NCI-H128 (cell line): ENCODE measurements around the gene CACNG4.
"Not testable (repeated sequence)": the region's sequence is repeated elsewhere in the genome, so short reads cannot be mapped to it uniquely, and the experiment has no call there.

Source experiments
- DNase-seq: peaks from one replicate; lab custom pipeline; 2025; ENCODE audit not compliant: unreplicated experiment; lab: John Stamatoyannopoulos, UW

Gene CACNG4

DNA sequence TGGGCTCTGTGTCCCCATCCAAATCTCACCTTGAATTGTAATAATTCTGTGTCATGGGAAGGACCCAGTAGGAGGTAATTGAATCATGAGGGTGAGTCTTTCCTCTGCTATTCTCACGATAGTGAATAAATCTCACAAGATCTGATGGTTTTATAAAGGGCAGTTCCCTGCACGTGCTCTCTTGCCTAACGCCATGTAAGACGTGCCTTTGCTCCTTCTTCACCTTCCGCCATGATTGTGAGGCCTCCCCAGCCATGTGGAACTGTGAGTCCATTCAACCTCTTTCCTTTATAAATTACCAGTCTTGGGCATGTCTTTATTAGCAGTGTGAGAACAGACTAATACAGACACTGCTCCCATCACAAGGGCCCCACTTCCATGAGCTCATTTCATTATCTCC is 76.6 kb downstream of the CACNG4 start:
- not testable (repeated sequence) for DNase-seq

DNA sequence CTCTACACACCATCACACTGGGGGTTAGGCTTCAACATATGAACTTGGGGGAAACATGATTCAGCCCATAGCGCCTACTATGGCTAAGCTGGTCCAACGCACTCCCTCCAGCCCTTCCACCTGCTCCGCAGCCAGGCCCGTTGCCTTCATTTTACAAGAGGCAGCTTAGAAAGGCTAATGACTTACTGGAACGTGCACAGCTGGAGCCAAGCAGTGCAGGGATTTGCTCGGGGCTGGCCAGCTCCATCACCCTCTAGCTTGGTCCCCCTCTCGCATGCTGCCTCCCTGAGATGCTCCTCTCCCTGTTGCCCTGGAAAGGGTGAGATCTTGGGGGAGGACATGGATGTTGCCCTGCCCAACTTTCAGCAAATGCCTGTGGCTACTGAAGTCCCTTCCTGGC is 77.0 kb downstream of the CACNG4 start:
- DNase-seq: no peak

DNA sequence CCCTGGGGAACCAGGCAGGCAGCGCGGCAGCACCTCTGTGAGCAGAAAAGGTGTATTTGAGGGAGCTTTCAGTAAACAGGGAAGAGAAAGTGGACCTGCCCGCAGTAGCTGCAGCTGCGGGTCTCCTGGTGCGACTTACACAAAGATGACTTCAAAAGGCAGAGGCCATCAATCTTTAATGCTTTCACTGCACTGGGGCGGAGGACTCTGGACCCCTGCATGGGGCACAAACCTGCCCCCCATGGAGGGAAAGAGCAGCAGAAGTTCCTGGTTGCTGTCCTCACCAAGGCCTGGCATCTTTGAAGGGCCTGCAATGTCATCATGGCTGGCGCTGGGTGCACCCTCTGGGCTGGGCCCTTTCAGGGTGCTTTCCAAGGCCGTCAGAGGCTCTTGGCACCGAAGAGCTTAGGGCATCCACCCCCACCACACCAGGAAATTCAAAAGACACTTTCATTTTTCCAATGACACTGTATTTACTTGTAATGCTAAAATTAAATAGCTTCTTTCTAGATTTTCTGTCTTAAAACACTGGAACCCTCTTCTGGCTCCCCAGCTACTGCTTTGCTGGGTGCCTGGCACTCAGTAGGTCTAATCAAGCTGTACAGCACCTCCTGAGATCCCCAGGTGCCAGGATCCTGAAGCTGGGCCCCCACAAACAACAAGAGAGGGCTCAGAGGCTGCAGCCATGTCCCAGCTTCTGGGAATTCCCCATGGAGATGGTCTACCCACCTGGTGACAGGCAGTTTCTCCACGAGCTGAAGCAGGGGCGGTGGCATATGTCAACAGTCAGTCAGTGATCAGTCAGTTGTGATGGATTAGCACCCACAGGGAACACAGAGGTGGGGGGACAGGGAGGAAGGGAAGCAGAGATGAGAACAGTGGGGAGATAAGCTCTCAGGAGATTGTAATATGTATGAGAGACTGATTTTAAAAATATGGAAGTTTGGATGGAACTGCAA is 77.7 kb downstream of the CACNG4 start:
- DNase-seq: no peak

DNA sequence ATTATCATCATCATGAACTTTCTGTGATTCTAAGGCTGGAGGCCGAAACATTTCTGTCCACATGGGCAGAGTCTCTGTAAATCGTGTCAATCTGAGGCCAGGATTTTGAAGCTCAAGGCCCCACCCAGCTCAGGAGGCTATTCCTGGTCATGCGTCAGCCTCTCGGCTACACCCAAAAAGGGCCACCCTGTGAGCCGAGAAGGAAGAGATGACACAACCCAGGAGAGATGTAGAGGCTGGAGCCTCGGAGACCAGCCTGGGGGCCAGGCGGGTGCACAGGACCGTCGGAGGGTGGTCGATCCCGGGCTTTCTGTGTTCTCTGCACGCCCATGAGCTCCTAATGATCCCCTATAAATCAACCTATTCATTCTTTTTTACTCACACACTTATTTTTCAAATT is 78.8 kb downstream of the CACNG4 start:
- DNase-seq: no peak

DNA sequence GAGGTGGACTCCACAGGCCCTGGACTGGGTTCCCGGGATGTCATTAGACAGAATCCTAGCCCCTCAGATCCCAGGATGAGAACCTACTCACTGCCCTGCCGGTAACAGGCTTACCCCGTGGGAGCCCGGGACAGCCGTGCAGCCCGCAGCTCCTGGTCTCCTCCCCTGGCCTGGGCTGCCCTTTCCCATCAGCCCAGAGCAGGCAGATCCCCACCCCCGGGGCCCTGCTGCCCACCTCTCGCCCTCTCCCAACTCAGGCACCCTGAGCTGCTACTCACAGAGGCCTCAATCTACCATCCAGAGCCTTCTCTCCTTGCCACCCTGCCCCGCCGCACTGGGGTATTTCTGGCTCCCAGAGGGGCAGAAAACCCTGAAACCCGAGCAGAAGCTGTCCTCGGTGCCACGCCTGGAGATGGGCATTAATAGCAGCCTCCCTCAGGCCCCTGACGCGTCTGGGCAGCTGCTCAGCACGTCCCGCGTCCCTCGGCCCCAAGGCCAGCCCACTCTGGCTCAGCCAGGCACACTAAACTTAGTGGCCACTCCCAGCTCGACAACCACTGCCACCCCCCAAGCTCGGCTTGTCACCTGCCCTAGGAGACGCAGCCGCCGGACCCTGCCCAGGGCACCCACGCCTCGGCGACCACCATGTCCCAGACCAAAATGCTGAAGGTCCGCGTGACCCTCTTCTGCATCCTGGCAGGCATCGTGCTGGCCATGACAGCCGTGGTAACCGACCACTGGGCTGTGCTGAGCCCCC is 79.7 kb downstream of the CACNG4 start, which contains the start of gene CACNG1:
CACNG1 (plus strand) TSS at position 539 of the 757 bp plus-strand sequence; CDS start at position 646, 107 bp downstream.
- DNase-seq: no peak

DNA sequence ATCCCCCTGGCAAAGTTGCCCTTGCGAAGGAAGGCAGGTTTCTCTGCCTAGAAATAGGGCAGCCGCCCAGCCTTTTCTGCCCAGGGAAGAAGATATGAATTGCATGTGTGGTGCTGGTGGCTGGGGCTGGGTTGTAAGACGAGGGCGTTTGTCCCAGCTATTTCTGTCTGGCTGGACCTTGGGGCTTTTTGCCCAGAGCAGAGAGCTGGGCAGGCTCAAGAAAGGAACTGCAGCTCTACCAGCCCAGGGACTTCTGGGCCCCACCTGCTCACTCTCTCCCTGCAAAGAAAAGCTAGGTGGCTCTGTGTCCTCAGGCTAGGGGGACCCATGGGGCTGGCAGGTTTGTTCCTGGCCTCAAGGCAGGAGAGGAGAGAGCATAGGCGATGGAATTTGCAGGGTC is 80.4 kb downstream of the CACNG4 start:
- no peak for DNase-seq

DNA sequence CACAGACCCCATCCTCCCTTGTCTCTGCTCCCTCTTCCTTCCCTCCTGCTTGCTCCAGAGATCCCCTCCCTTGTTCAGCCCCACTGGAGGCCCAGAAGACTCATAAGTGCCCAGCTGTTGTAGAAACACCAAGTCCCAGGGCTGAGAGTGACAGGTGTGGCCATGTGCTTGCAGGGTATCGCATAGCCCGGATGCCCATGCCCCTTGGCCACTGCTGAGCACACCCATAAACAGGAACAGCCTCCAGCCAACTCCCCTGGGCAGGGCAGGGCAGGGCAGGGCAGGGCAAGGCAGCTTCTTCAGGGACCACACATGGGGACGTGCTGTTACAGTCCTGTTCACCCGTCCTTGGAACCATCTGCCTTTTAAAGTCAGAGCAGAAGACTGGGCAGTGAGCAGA is 81.9 kb downstream of the CACNG4 start:
- DNase-seq: no peak

DNA sequence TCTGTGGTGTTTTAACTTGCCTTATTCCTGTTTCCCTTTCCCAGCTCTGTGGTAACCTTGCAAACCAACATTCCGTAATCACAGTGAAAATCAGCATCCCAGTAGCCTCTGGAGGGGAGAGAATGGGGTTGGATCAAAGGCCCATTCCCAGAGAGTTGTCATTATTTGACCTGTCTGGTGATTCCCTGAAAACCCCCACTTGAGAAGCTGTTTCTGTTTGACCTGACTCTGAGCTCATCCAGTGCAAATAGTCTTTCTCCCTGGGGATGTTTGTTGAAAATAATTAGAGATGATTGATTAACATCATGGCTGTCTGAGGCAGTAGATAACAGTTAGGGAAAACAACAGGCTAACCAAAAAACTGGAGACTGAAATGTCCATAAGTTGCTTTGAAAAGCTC is 82.9 kb downstream of the CACNG4 start:
- no peak for DNase-seq

DNA sequence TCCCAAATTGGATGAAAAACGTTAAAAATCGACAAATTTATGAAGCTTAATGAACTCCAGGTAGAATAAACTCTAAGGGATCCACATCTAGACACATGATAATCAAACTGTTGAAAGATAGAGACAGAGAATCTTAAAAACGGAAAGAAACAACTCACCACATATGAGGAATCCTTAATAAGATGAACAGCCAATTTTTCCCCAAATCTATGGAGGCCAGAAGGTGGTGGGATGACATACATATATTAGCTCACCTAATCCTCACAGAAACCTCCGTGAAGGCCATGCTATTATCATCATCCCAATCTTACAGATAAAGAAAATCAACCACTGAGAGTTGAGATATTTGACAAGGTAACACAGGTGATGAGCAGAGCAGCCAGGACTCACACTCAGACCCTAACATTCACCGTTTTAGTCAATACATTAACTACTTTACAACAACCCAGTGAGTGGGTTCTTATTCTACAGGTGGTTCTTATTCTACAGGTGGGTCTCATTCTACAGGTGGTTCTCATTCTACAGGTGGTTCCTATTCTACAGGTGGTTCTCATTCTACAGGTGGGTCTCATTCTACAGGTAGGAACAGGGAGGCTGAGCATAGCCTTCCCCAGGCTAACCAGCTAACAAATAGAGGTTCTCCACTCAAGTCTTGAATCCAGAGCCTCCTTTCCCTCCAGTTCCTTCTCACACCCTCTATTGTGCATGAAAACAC is 84.7 kb downstream of the CACNG4 start:
- DNase-seq: no peak

DNA sequence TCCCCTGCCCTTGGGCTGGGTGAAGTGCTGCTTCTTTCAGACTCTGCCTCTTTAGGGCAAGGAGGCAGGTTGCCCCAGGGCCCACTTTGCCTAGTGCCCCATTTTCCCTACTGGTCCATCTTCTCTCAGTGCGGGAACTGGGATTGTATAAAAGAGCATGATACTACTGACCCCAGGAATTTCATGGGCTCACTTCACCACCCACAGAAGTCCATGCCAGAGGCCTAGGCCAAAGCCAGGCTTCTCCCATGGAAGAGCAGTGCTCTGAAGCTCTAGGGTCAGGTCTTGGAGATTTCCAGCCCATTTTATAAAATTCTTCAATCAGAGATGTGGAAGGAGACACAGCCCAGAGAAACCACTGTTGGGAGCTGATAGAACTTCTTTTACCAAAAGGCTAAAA is 85.6 kb downstream of the CACNG4 start:
- DNase-seq: no peak

DNA sequence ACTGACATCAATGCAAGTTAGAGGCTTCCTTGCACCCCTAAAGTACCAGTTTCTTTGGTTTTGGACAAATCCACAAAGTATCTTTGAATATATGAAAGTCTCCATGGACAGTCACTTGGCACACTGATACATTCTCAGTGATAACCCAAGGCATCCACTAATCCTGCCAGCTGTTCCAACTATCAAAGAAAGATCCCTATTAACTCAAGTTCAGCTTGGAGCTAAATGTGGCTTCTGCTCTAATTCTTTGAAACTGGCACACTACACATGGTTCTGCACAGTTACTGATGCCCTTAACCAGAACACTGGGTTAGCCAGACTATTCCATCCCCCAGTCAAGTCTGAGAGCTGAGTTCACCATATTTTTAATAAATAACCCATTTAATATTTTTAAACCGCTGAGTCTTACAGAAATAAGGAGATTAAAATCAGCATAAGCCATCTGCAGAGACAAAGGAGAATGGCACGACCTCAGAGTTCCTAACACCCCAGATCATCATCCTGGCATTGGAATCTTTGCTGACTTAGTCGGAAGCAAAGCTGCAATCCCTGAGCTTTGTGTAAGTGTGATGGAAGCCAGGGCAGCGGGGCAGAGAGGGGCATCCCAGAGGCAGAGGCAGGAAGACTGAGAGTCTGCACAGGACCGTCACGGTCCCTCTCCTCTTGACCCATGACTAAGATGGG is 86.1 kb downstream of the CACNG4 start:
- DNase-seq: no peak

DNA sequence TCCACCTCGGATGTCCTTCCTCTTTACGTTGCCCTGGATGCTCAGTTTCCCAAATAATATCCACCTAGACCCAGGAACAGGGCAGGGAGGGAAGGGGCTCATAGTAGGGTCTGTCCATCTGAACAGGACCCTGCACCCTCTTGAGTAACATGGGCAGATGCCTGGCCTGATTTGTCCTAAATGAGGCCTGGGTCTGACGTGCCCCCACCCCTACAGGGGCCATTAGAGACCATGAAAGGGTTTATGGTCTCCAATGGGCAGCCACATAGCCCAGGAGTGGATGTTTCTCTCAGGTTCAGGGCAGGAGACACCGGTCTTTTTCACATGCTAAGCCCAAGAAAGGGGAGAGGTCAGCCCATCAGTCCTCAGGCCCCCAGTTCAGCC is 86.6 kb downstream of the CACNG4 start:
- DNase-seq: no peak

DNA sequence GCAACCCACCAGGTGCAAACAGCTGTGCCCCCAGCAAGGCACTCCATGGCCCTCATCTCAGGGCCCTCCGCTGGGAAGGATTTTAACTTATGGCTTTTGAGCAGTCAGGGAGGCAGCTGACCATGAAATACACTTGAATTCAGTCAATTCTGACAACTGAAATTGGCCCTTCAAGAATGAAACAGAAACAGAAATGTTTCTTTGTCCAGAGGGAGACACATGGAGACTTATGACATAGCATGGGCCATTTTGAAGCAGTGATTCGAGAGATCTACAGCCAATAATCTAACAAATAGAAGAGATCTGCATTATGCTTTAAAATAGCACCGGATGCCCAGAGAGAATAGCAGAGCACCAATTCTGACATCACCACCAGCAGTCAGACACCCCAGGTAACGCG is 87.3 kb downstream of the CACNG4 start:
- DNase-seq: no peak

DNA sequence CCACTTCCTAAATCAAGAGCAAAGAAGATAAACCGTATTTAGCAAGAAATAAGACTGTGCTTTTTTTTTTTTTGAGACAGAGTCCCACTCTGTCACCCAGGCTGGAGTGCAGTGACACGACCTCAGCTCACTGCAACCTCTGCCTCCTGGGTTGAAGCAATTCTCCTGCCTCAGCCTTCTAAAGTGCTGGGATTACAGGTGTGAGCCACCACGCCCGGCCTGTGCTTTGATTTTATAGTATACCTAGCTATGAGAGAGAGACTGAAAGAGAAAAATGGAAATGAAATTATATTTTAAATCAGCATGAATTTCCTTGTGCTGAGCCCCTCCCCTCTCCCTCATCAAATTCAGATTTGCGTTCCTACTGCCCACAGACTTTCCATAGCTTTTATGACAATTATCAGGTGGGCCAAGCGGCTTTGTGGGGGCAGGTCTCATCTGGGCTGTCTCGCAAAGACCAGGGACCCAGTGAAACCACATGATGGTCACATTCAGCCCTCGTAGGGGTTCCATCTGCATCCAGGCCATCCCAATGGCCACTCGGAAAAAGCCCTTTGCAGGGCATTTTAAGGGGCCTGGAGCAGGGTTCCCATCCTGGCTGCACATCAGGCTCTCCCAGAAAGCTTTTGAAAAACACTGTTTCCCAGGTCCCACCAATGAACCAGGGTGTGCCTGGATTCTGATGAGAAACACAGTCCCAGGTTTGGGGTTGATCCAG is 88.4 kb downstream of the CACNG4 start:
- no peak for DNase-seq

DNA sequence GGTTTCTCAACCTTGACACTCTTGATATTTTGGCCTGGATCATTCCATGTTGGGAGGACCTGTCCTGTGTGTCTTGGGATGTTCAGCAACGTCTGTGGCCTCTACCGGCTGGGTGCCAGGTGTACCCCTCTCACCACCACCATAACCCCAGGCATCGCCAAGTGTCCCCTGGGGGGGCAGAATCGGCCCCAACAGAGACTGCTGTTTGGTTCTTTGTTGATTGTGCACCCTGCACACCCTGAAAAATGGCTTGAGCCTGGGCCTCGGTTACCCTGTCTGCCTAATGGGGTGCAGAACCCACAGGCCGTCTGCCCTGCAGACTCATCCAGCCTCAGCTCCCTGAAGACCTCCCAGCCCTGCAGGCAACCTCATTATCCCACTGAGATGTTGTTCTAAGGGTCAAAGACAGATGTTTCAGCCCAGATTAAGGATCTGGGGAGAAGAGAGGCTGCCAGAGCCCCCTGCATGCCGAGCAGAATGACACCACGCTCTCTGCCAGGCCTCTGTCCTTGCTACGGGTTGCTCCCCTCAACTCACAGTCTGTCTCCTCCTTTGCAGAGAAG is 89.0 kb downstream of the CACNG4 start:
- no peak for DNase-seq

DNA sequence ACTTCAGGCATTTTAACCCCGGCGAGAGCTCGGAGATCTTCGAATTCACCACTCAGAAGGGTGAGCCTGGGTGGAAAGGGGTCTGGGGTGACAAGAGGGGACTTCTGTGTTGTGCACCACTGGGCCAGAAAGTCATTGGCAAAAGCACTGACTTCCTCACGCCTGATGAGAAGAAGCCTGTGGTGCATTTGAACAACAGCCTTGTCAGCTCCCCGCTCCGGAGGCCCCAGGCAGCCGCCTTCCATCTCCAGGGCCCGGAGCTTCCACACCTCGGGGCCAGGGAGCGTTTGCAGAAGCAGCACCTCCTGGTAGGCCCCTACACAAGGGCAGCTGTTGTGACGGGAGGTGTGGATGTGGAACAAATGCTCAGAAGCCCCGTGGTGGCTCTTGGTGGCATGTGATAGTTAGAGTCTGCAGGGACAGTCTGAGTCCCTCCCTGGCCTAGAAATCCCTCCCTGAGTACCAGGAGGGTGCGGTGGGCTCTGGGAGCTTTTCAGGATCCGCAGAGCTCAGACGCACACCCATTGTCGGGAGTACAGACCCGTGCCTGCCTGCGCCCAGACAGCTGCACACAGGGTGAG is 89.6 kb downstream of the CACNG4 start:
- DNase-seq: no peak

DNA sequence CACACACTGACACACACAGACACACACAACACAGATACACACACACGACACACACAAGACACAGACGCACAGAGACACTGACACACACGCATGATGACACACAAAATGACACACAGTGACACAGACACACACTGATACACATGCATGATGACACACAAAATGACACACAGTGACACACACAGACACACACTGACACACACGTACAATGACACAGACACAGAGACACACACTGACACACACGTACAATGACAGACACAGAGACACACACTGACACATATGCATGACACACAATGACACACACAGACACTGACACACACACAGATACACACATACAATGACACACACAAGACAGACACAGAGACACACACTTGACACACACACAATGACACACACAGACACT is 90.1 kb downstream of the CACNG4 start:
- DNase-seq: no peak

DNA sequence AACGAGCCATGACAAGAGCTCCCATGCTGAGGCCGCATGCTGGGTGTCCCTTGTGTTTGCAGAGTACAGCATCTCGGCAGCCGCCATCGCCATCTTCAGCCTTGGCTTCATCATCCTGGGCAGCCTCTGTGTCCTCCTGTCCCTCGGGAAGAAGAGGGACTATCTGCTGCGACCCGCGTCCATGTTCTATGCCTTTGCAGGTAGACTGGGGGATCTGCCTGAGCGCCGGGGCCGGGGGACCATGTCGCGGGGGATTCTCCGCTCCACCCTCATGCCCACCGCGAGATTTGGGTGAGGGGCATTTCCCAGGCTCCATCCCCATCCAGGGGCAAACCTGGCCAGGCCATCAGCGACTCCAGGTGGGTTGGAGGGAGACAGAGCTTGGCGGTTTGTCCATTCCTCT is 90.5 kb downstream of the CACNG4 start:
- no peak for DNase-seq
